ENCODE measurements around the gene RNF133. TPM values are rescaled to one million over a fixed set of nuclear protein-coding genes. Genes with fewer than 3 reads are reported as not detected.

RNF133 gene
- total RNA-seq, 1 donor from 2014 or later = 0.41 TPM

GRCh38 chr7:122651451-122651850, 47.5 kb downstream of the RNF133 start:
- FAIRE-seq (no peak), DNase-seq (ENCODE audit: low spot score in 2 of 2) (no peak)

Small RNA genes within 50 kb of the gene (small RNA-seq; reads per million reads assigned to genes)
- gene AC006463.1 = not detected

Other genes with a start within 250 kb of the RNF133 start
- 0.41 TPM for gene RNF148, start 3.8 kb upstream of the RNF133 start, total RNA-seq
- 9.8 TPM for gene CADPS2, start 187.3 kb upstream of the RNF133 start, total RNA-seq

Measured in frontal cortex (tissue), 4 donors.